GM21381 (cell line): Measurements from ENCODE around the gene STRIP2.
"Not testable (repeated sequence)": the region's sequence is repeated elsewhere in the genome, so short reads cannot be mapped to it uniquely, and the experiment has no call there.

Source experiments
- ATAC-seq: cut with Tn5 transposase; IDR thresholded peaks from one replicate; pipeline ENCODE4 v1.9.1; 2021; ENCODE audit warnings: mild to moderate bottlenecking, moderate library complexity; ENCODE audit not compliant: unreplicated experiment

The STRIP2 gene

GRCh38 chr7:129493555-129493954, 59.3 kb downstream of the STRIP2 start:
- no peak for ATAC-seq

- no peak for ATAC-seq
Measured at GRCh38 chr7:129494041-129494440, 59.8 kb downstream of the STRIP2 start.

- ATAC-seq, result no peak
Measured at GRCh38 chr7:129495987-129496386, 61.8 kb downstream of the STRIP2 start.

- no peak for ATAC-seq
Measured at GRCh38 chr7:129496653-129497052, 62.4 kb downstream of the STRIP2 start.

GRCh38 chr7:129497156-129497555, 62.9 kb downstream of the STRIP2 start:
- no peak for ATAC-seq

- ATAC-seq, result no peak
Measured at GRCh38 chr7:129498021-129498420, 63.8 kb downstream of the STRIP2 start.

DNA sequence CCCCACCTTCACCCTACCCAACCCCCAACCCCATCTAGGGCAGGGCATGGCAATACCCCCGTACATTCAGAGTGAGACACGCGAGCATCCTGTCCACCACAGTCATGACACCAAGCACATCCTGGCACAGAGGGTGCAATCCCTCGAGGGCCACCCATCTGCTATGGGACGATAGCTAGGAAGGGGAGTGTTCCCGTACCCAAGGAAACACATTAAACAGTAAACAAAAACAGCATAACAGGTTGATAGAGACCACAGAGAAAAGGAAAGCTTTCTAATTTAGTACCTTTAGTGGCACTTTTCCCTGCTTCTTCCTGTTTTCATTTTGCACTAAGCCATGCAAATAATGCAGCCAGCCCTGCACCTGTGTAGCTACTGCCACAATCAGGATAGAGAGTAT, 65.8 kb downstream of the STRIP2 start:
- ATAC-seq, result no peak

GRCh38 chr7:129501760-129502707, 67.8 kb downstream of the STRIP2 start, which contains the start of gene SMKR1:
TSS of gene SMKR1 (plus strand) at chr7:129502531. CDS start at chr7:129502825, 294 bp downstream.
- ATAC-seq, result peak; percentile 89

GRCh38 chr7:129502708-129503685, 68.8 kb downstream of the STRIP2 start:
- peak; percentile 15 for ATAC-seq

- no peak for ATAC-seq
Measured at GRCh38 chr7:129503725-129504124, 69.5 kb downstream of the STRIP2 start.

GRCh38 chr7:129512192-129512591, 78.0 kb downstream of the STRIP2 start:
- ATAC-seq, result no peak

- no peak for ATAC-seq
Measured at GRCh38 chr7:129513546-129513945, 79.3 kb downstream of the STRIP2 start.

DNA sequence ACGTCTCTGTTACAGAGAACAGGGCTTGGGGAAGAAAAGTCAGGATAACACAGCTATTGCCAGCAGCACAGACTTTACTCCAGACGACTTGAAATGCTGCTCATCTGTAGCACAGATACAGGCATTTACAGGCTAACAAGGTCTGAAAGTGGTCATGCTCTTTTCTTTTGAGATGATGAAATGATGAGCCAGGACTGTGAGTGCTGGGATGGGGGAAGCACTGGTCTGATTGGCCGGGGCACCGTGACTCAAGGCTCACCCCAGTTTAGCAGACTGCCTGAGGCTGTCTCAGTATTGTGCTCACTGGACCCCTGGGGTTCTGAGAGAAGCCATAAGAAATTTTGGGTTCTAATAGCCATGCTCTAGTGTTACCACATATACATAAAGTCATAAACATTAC, 80.5 kb downstream of the STRIP2 start:
- no peak for ATAC-seq

DNA sequence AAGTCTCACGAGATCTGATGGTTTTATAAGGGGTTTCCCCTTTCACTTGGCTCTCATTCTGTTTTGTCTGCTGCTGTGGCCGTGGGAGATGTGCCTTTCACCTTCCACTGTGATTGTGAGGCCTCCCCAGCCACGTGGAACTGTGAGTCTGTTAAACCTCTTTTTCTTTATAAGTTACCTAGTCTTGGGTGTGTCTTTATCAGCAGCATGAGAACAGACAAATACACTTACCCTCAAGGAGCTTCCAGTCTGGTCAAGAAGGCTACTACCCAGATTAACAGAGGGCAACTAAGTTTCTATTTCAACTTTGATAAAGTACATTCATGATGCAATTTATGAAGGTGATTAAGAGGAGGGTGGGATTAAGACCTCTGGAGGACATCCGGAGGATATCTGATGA, 81.1 kb downstream of the STRIP2 start:
- no peak for ATAC-seq

DNA sequence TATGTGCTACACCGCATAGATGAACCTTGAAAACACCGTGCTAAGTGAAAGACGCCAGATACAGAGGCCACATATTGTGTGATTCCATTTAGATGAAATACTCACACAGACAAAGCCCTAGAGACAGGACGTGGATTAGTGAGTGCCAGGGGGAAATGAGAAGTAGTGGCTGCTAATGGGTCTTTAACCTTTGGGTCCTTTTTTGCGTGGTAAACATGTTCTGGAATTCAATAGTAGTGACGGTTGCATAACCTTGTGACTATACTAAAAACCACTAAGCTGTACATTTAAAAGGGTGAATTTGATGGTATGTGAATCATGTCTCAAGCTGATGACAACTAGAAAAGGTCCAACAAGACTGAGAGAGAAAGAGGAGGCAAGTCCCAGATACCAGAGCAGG, 83.7 kb downstream of the STRIP2 start:
- no peak for ATAC-seq

DNA sequence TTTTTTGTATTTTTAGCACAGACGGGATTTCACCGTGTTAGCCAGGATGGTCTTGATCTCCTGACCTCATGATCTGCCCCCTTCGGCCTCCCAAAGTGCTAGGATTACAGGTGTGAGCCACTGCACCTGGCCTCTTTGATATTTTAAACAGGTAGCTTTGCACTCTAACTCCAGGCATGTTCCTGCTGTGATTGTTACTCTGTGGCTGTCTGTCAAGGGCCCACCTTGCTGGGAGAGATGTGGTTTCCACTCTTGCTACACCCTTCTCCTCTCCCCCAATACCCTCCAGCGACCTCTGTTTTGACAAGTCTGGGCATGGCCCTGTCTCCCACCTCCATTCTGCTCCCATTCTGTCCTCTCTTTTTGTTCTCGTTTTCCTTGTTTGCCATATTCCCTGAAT, 85.2 kb downstream of the STRIP2 start:
- no peak for ATAC-seq

- ATAC-seq, result no peak
Measured at GRCh38 chr7:129522088-129522970, 88.1 kb downstream of the STRIP2 start.

DNA sequence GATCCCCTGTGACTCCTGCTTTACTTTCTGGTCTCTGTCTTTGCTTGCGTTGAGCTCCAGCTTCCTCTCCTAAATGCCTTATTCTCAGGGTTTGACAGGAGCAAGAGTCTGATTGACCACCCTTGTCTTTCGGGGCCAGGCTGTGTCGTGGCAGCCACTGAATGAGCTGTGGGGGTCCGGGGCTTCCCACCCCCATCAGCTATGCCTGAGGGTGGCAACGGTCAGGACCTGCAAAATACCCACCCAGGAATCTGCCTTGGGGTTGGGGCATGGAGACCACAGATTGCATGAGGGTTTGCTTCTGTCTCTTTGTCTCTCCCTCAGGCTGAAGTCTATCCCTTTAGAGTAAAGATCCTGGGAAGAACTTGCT, 88.7 kb downstream of the STRIP2 start:
- no peak for ATAC-seq

DNA sequence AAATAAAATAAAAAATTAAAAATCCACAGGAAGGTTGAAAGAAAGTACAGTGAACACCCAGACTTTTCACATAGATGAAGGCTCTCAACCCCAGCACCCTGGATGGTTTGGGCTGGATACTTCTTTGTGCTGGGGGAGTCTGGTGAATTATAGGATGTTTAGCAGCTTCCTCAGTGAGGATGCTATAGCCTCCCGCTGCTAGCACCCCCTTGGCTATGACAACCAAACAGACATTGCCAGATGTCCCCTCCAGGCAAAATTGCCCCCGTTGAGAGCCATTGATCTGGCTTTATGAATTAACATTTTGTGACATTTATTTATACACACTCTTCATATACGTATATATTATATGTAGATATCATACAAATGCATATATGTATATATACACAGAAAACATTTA, 89.7 kb downstream of the STRIP2 start:
- ATAC-seq, result no peak

DNA sequence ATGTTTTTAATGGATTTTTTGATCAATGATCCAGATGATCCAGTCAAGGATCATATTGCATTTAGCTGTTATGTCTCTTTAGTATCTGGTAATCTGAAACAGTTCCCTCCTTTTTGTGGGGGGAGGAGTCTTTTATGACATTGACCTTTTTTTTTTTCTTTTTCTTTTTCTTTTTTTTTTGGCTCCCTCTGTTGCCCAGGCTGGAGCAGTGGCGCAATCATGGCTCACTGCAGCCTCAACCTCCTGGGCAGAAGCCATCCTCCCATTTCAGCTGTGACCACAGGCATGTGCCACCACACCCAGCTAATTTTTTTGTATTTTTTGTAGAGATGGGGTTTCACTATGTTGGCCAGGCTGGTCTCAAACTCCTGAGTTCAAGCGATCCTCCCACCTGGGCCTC, 90.2 kb downstream of the STRIP2 start:
- not testable (repeated sequence) for ATAC-seq
